Measurements from ENCODE around the gene HSD11B2.
"Not testable (repeated sequence)": the region's sequence is repeated elsewhere in the genome, so short reads cannot be mapped to it uniquely, and the experiment has no call there.

Gene HSD11B2

DNA sequence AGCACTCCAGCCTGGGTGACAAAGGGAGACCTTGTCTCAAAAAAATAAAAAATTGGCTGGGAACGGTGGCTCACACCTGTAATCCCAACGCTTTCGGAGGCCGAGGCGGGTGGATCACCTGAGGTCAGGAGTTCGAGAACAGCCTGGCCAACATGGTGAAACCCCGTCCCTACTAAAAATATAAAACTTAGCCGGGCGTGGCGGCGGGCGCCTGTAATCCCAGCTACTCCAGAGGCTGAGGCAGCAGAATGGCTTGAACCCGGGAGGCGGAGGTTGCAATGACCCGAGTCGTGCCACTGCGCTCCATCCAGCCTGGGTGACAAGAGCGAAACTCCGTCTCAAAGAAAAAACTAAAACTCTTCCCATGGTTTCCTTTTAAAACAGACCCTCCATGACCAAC, 15.5 kb upstream of the HSD11B2 start:
- DNase-seq (ENCODE audit: low read depth in 2 of 2) = not testable (repeated sequence)

DNA sequence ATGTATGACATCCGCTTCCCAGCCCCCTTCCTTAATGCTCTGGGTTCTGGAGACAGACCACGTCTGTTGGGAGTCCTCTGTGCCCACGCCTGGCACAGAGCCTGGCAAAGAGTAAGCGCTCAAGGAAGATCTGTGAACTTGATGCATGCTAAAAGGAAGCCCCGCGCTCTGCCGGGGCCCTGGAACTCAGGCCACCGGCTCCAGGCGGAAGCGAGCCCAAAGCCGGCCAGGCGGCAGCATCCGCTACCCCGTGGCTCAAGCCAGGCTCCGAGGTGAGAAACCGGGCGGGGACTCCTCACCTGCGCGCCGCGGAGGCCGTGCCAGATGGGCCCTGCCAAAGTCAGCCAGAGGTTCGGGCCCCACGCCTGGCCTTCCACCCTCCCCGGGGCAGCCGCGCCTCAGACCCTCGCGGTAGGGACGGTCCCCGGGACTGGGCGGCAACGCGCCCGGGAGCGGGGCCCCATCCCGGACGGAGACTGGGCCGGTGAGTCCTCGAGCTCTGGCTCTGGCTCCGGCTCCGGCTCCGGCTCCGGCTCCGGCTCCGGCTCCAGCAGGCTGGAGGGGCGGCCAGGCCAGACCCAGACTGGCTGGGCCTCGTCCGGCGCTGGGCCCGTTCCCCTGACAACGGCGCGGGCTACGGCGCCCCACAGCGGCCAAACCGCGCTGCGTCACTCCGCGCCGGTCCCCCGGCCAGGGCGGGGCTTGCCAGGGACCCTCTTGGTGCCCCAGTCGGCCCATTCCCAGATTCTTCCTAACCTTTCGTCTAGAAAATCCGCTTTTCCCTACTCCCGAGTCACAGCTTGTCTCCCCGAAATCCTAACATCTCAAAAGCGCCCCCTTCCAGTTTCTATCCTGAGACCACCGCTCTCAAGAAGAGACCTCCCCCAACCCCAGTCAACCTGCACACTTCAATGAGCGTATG, 14.8 kb upstream of the HSD11B2 start, which contains the start of gene ZDHHC1:
TSS of gene ZDHHC1 (minus strand) at position 606 of the 922 bp plus-strand sequence. CDS start 8,702 bp downstream, outside the sequence.
- no peak for DNase-seq (ENCODE audit: low read depth in 2 of 2)

DNA sequence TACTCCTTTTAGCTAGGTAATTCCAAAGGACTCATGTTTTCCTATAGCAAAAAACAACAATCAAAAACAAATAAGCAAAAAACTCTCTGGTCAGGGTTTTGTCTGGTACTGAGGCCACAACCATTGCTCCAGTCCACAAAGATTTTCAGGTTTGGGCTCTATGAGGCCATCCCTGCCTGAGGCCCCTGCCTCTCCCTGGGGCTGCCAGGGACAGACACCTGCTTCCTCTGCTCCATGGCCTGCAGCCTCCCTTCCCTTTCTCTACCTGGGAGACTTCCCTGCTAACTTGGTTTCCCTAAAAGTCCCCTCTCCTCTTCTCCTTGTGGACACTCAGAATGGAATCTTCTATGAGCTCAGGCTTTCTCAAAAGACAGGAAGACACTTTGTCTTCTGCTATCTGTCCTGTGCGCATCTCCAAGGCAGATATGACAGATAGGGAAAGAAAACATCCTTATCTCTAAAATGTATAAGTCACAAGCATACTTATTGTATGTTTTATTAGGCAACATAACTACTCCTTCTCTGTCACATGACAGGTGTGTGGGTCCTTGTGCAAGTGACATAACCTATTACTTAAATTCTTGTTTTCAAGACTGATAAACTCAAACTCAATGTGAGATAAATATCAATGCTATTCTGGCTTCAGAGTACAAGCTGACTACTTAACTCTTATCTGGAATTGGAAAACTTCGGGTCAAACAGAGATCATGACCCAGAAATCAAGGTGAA, 13.4 kb upstream of the HSD11B2 start:
- no peak for DNase-seq (ENCODE audit: low read depth in 2 of 2)

DNA sequence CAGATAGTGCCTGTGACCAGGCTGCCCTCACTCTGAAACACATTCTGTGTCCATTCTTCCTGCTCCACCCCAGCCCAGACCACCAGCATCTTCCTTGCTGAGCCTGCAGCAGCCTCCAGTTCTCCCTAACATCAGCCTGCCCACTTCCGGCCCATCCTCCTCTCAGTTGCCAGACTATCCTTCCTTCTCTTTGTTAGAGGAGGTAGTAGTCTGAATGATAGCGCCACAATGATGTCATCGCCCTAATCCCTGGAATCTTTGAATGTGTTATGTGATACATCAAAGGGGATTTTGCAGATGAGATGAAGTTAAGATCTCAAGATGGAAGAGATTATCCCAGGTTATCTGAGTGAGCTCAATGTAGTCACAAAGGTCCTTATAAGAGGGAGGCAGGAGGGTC, 11.4 kb upstream of the HSD11B2 start:
- DNase-seq (ENCODE audit: low read depth in 2 of 2) = no peak

DNA sequence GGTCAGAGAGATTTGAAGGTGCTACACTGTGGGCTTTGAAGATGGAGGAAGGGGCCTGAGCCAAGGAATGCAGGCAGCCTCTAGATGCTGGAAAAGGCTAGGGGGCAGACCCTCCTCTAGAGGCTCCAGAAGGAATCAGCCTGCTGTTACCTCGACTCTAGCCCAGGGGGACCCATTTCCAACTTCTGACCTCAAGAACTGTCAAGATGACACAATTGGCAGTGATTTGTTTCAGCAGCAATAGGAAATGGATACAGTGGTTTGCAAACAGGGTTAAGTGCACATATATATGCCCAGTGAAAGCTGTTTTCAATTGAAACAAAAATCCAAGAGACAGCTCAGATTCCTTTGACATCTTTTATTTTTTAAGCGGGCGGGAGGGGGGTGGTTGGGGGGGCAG, 11.0 kb upstream of the HSD11B2 start:
- no peak for DNase-seq (ENCODE audit: low read depth in 2 of 2)

DNA sequence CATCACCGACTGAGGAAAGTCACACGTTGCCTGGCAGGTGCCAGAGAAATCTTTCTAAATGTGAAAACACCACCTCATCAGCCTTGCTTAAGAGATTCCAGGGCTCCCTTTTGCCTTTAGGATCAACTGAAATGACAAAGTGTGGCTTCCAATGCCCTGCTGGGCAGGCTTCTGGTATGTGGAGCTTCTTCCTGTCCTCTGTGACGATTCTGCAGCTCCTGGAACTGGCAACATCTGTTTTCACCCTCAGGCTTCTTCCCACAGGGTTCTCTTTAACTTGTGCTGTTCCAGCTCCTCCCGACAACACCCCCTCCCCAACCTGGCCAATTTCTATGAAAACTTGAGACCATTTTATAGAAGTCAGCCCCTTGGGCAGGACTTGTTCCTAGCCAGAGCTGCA, 9.9 kb upstream of the HSD11B2 start:
- DNase-seq (ENCODE audit: low read depth in 2 of 2) = no peak

DNA sequence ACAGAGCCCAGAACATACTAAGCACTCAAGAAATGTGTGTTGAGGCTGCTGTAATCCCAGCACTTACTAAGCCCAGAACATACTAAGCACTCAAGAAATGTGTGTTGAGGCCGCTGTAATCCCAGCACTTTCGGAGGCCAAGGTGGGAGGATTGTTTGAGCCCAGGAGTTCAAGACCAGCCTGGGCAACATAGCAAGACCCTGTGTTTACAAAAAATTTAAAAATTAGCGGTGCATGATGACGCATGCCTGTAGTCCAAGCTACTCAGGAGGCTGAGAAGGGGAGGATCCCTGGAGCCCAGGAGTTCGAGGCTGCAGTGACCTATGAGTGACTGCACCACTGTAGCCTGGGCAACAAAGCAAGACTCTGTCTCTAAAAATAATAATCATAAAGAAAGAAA, 7.9 kb upstream of the HSD11B2 start:
- DNase-seq (ENCODE audit: low read depth in 2 of 2) = no peak

DNA sequence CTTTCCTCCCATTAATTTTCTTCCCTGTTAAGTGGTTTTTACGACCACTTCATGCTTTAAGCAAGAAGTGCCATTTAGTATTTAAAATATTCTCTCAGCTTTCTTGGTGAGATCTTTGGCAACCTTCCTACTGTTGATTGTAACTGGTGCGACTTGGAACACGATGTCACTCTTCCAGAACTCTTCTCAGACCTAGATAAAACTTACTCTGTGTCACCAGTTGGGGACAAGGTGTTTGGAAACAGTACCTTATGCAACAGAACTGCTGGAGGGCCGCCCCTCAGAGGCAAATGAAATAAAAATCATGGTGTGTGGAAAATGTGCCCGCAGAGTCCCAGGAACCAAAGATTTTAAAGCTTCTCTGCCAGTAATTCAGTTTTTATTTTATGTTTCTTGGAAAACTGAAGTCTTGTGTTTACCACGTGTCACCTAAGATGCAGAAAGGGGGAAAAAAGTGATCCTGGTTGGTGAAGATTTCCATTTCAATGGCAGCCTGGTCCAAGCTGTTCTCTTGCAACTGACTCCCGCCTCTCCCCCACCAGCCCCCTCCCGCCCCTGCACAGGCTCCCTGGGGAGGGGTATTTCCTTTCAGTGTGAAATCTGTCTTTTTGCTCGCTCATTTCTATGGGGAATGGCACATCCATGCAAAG, 7.2 kb upstream of the HSD11B2 start:
- no peak for DNase-seq (ENCODE audit: low read depth in 2 of 2)

DNA sequence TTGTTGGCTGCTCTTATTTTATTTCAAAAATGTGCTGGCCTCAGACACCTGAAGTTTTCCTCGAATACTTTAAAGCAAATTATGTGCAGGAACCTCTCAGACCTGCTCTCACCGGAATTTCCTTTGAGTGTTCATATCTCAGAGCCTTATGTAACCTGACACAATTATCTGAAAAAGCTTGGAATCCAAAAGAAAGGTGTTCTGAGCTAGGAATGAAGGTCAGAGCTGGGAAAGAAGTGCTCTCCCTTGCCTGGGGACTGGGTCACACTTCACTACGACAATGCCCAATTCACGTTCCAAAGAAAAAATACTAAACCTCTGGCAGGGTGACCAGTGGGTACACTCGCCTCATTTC, 6.7 kb upstream of the HSD11B2 start:
- DNase-seq (ENCODE audit: low read depth in 2 of 2) = no peak

DNA sequence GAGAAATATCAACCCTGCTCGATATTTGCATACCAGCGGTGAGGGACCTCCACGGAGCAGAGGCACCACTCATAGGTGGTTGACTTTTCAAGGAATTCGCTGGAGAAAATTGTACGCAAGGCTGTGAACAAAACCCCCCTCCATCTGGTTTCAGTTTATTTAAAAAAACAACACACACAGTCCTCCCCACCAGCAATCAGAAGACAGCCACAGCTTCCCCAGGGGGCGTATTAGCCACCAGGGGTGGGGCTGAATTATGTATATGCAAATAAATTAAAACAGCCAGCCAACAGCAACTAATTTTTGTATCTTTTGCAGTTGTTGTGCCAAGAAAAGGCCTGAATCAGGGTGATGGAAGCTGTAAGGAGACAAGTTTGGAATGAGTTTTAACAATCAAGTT, 5.9 kb upstream of the HSD11B2 start:
- no peak for DNase-seq (ENCODE audit: low read depth in 2 of 2)

DNA sequence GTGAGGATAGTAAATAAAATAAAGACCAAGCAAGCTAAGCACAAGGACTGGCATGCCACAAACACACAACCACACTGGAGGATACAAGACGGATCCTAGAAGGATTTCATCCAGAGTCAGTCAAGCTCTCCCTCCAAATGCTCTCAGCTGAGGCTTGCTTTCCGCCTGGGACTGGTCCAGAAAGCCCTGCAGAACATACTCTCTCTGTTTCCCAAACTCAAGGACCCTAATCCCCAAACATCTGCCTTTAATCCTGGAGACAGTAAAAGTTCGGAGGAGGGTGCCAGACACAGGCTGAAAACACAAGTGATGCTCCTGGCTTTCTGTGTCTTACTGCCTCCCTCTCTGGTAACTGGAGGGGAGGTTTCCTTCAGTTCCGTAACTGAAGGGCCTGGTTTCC, 5.3 kb upstream of the HSD11B2 start:
- DNase-seq (ENCODE audit: low read depth in 2 of 2) = no peak

DNA sequence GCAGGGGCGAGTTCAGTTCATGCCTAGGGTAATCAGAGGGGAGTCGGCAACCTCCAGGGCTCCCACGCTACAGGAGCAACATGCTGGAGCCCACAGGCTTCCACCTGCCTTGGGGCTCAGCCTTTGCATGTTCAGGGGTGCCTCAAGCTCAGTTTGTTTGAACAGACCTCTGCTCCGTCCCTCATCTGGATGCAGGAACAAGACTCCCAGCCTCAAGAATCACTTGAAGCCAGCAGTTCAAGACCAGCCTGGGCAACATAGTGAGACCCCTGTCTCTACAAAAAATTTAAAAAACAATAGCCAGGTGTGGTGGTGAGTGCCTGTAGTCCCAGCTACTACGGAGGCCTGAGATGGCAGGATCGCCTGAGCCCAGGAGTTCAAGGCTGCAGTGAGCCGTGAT, 4.9 kb upstream of the HSD11B2 start:
- no peak for DNase-seq (ENCODE audit: low read depth in 2 of 2)

DNA sequence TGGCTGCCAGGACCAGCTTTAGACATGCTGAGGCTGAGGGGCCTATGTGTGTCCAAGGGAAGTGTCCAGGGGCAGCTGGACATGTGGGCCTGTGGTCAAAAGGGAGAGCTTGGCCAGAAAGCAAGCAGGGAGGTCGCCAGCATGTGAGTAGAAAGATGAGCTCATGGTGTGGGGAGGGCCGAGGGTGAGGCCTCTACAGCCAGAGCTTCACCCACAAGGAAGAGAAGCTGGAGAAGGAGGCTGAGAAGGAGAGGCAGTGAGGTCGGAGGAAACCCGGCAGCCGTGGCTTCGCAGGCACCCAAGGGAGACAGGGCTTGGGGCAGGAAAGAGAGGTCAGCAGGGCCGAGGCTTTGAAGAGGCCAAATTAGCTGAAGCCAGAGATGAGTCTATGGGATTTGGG, 4.0 kb upstream of the HSD11B2 start:
- no peak for DNase-seq (ENCODE audit: low read depth in 2 of 2)

DNA sequence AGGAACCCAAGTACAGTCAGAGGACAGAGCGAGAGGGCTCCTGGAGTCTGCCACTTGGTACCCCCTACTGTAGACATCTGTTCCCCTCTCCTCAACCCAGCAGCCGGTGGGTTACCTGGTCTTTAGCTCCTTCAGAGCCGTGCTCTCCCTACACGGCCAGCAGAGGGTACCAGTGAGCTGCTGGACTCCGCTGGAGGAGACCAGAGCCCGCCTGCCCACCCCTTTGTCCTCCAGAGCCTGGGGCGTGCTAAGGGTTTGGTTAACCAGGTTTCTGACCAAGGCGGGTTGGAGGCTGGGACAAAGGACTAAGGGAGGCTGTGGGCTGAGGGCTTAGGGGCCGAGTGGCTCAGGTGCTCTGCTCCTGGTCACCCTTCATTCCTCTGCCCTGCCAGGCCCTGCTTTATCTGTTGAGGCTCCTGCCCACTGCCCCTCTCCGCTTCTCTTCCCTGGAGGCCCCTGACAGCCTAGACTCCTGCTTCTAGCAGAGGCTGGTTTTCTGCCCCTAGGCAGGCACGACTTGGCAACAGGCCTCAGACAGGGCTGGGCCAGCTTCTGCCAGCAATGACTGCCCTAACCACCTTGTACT, 2.7 kb upstream of the HSD11B2 start:
- DNase-seq (ENCODE audit: low read depth in 2 of 2) = peak; percentile 13 to 33

DNA sequence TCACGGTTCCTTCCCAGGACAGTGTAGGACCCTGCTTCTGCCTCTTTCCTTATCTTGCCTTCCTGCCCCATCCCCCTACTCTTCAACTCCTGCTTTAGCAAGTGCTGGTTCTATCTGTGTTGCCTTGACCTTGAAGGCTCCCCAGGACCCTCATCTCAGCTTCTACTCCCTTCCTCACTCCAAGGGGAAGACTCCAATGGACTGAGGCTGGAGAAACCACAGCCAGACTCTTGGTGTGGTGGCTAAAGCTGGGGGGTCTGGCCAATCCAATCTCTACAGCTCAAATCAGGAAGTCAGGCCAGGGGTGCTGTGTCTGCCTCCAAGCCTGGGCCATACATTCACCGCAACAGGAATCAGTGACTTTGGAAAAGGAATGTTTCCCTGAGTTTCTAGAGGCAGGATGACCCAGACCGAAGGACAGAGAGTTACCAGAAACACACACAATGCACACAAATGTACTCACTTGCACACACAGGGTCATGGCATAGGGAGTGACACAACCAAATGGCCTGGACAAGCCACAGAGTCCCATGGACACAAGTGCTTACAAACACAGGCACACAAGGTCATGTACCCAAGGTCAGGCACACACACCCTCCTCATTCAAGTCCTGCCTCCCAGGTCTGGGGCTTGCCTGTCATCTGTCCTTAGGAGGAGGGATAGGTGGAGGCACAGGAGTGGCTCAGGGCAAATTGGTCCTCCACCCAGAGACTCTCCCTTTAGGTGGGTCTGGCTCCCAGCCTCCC, 1.7 kb upstream of the HSD11B2 start:
- DNase-seq (ENCODE audit: low read depth in 2 of 2) = no peak

DNA sequence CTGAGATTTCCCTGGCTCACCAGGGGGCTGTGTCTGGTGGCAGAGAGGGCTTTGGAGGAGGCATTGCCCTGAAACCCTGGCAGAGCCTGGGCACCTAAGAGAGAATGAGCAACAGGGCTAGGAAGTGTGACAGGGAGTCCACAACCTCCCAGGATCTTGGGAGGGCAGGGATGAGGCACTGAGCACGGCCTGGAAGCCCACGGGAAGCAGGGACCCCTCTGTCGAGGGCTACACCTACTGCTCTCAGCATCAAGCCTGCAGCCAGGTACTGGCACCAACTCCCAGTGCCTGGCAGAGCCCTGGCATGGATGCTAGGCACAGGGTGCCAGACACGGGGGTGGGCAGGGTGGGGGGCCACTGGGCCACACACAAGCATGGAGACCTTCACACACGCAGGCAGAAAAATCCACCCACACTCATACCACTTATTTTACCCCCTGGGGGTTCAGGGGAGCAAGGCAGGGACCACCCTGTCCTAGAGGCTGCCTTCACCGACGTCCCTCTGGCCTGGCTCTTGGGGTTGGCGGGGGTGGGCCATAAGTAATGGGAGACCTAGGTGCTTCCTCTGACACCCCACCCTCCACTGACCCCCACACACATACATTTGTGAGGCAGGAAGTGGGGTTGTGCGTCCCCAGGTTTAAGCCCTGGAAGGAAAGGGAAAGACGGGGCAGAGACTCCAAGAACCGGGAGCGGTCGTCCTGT, 970 bp upstream of the HSD11B2 start:
- no peak for DNase-seq (ENCODE audit: low read depth in 2 of 2)

DNA sequence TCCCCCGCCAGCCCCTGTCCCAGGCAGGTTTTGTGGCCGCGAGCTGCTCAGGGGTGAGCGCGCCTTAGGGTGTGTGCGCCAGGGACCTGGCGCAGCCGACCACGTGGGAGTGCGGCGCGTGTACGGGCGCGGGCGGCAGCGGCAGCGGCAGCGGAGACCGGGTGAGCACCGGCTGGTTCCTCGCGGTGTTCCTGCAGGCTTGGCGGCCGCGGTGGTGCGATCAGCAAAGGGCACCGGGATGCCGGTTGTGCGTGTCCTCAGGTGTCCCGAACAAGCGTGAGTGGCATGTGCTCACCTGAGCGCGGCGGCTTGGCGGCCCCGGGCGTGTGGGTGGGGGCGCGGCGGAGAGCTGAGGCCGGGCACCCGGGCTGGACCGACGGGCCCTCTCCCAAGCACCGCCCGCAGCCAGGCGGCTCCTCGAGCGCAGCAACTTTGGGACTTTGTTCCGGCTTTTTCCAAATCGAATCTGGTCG, 381 bp upstream of the HSD11B2 start:
- DNase-seq (ENCODE audit: low read depth in 2 of 2) = no peak

DNA sequence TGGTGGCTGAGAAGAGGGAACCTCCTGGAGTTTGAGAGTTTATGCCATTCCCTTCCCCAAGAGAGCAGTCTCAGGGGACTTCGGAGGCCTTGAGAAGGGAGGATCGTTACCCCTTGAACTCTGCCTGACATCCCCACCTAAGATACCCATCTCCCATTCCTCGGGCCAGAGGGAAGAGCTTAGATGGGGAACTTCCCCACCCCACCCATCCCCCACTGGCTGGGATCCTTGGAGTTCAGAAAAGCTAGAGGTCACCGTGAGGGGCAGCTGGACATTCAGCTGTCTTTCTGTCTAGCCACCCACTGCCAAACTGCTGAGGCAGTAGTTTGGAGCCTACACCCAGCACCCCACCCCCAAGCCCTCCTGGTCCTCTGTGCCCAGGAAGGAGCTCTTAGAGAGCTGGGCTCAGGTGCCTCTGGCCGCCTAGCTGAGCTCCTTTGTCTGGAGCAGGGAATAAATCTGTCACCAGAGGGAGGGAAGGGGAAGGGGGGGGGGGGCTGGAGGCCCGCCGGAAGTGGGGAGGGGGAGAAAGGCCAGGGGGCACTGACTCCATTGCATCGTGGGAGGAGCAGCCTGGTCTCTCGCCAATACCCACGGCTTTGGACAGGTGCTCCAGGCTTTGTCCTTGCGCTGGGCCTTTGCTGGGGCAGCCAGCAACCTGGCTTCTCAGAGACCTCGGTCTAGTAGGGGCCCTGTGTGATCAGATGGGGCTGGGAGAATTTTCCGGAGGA, 1.0 kb downstream of the HSD11B2 start:
- no peak for DNase-seq (ENCODE audit: low read depth in 2 of 2)

DNA sequence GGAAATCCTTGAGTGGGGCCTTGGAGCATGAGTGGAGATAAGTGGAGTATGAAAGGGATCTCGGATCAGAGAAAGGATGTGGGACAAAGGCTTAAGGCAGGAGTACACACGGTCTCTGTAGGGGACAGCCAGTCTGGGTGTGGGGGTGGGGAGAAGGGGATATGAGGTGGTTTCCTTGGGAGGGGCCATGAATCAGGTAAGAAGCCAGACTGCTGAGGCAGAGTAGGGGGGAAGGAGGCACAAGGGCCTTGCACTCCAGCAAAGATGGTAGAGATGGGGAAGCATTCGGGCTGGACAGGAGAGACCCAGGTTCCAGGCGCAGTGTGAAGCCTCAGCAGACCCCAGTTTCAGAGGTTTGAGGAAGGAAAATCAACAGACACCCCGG, 1.6 kb downstream of the HSD11B2 start:
- no peak for DNase-seq (ENCODE audit: low read depth in 2 of 2)

DNA sequence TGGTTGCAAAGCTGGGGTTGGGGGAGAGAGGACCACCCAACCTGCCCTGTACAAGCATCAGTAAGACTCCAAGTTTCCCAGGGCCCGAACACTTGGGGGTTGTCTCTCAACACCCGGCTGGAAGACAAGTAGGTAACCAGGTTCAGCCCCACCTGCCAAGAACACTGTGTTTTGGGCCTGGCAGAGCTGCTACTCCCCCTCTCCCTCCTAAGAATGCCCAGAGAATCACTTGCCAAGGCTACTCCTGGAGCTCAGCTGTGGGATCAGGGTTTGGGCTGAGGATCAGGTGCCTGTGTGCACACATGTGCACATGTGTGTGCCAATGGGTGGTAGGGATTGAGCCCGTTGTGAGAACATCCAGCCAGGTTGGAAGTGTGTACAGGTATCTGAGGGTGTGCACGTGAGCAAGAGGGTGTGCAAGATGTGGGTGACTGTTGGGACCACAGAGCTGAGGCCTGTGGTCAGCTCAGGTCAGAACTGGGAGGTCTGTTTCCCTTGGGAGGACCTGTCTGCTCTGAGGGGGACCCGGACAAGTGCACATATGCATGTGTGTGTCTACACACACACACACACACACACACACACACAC, 2.3 kb downstream of the HSD11B2 start:
- no peak for DNase-seq (ENCODE audit: low read depth in 2 of 2)
